H9 (cell line): ENCODE data around the gene TRIM28. TPM values are rescaled to one million over a fixed set of nuclear protein-coding genes. Genes with fewer than 3 reads are reported as not detected.
A peak's percentile ranks its signal among the peaks of the same experiment; 100 is the strongest.

ENCODE experiments used
- DNase-seq: peaks from one replicate; pipeline ENCODE4 v3.0.0-alpha.2; 2017
- H2AFZ ChIP-seq: one replicate; pipeline ENCODE4 v1.6.1; 2013; ENCODE audit warnings: mild to moderate bottlenecking, low read length, control low read depth, moderate library complexity
- H2AK5ac ChIP-seq: 2 replicates; pipeline ENCODE4 v1.6.1; 2013; ENCODE audit warnings: low read length, control low read depth, mixed read lengths; ENCODE audit not compliant: insufficient read length
- H2BK120ac ChIP-seq: one replicate; pipeline ENCODE4 v1.6.1; 2013; ENCODE audit warnings: low read depth, mild to moderate bottlenecking, low read length, control low read depth, inconsistent platforms; ENCODE audit not compliant: poor library complexity, severe bottlenecking
- H2BK12ac ChIP-seq: 2 replicates; pipeline ENCODE4 v1.6.1; 2013; ENCODE audit warnings: low read length, control low read depth, mixed read lengths, low read depth; ENCODE audit not compliant: insufficient read length
- H2BK15ac ChIP-seq: 2 replicates; pipeline ENCODE4 v1.6.1; 2013; ENCODE audit warnings: low read depth, low read length, control low read depth
- H2BK20ac ChIP-seq: one replicate; pipeline ENCODE4 v1.6.1; 2013; ENCODE audit warnings: low read depth, mild to moderate bottlenecking, low read length, control low read depth, inconsistent platforms; ENCODE audit not compliant: poor library complexity, severe bottlenecking
- H2BK5ac ChIP-seq: 2 replicates; pipeline ENCODE4 v1.6.1; 2013; ENCODE audit warnings: low read length, control low read depth, mixed read lengths; ENCODE audit not compliant: insufficient read length
- H3K14ac ChIP-seq: 2 replicates; pipeline ENCODE4 v1.6.1; 2013; ENCODE audit warnings: low read length, control low read depth; ENCODE audit not compliant: insufficient read depth
- H3K18ac ChIP-seq: 2 replicates; pipeline ENCODE4 v1.6.1; 2013; ENCODE audit warnings: low read depth, mild to moderate bottlenecking, mixed read lengths, low read length, control low read depth; ENCODE audit not compliant: insufficient read length
- H3K23ac ChIP-seq: 2 replicates; pipeline ENCODE4 v1.6.1; 2013; ENCODE audit warnings: low read length, control low read depth, mixed read lengths, low read depth; ENCODE audit not compliant: insufficient read length
- H3K23me2 ChIP-seq: 2 replicates; pipeline ENCODE4 v1.6.1; 2013; ENCODE audit warnings: low read depth, mild to moderate bottlenecking, mixed read lengths, low read length, control low read depth; ENCODE audit not compliant: insufficient read length, poor library complexity, severe bottlenecking
- H3K27ac ChIP-seq: 2 replicates; pipeline ENCODE4 v1.5.1; 2013; ENCODE audit warnings: low read length, control low read depth, mixed read lengths, low read depth; ENCODE audit not compliant: insufficient read length
- H3K27me3 ChIP-seq: 2 replicates; pipeline ENCODE4 v1.6.1; 2013; ENCODE audit warnings: low read length, control low read depth, inconsistent platforms; ENCODE audit not compliant: insufficient read depth
- H3K4ac ChIP-seq: 2 replicates; pipeline ENCODE4 v1.6.1; 2013; ENCODE audit warnings: low read depth, mild to moderate bottlenecking, control low read depth, inconsistent platforms, low read length, moderate library complexity
- H3K4me1 ChIP-seq: 2 replicates; pipeline ENCODE4 v1.6.1; 2013; ENCODE audit warnings: low read length, control low read depth, inconsistent platforms; ENCODE audit not compliant: insufficient read depth
- H3K4me2 ChIP-seq: 2 replicates; pipeline ENCODE4 v1.6.1; 2013; ENCODE audit warnings: low read length, control low read depth, mixed read lengths; ENCODE audit not compliant: insufficient read length, insufficient read depth
- H3K56ac ChIP-seq: 2 replicates; pipeline ENCODE4 v1.6.1; 2013; ENCODE audit warnings: low read depth, mild to moderate bottlenecking, mixed read lengths, low read length, control low read depth; ENCODE audit not compliant: insufficient read length
- H3K79me1 ChIP-seq: 2 replicates; pipeline ENCODE4 v1.6.1; 2013; ENCODE audit warnings: low read depth, mild to moderate bottlenecking, moderate library complexity, low read length, control low read depth, inconsistent platforms; ENCODE audit not compliant: insufficient read depth, poor library complexity, severe bottlenecking
- H3K79me2 ChIP-seq: 2 replicates; pipeline ENCODE4 v1.6.1; 2013; ENCODE audit warnings: low read length, control low read depth, inconsistent platforms; ENCODE audit not compliant: insufficient read depth
- H3K9ac ChIP-seq: 2 replicates; pipeline ENCODE4 v1.6.1; 2013; ENCODE audit warnings: low read length, control low read depth, mixed read lengths; ENCODE audit not compliant: insufficient read length; ENCODE audit errors: extremely low read depth
- H3K9me3 ChIP-seq: one replicate; pipeline ENCODE4 v1.6.1; 2013; ENCODE audit warnings: low read depth, low read length, inconsistent platforms; ENCODE audit not compliant: control insufficient read depth
- H3T11ph ChIP-seq: one replicate; pipeline ENCODE4 v1.6.1; 2013; ENCODE audit warnings: mild to moderate bottlenecking, low read length, control low read depth, inconsistent platforms
- H4K20me1 ChIP-seq: one replicate; pipeline ENCODE4 v1.6.1; 2013; ENCODE audit not compliant: control insufficient read depth, insufficient read length, insufficient read depth
- H4K5ac ChIP-seq: 2 replicates; pipeline ENCODE4 v1.6.1; 2013; ENCODE audit warnings: low read depth, mild to moderate bottlenecking, mixed read lengths, low read length, control low read depth; ENCODE audit not compliant: insufficient read length
- H4K8ac ChIP-seq: replicated peaks from 2 replicates; pipeline ENCODE4 v1.6.1; 2013; ENCODE audit warnings: low read length, control low read depth, mixed read lengths, low read depth; ENCODE audit not compliant: insufficient read length
- H4K91ac ChIP-seq: 2 replicates; pipeline ENCODE4 v1.6.1; 2013; ENCODE audit warnings: low read depth, mild to moderate bottlenecking, moderate library complexity, mixed read lengths, low read length, control low read depth; ENCODE audit not compliant: insufficient read length
- H3K27ac Mint-ChIP-seq, 3 experiments: 2 replicates in 2 of 3; 3 replicates in 1 of 3; pipeline ENCODE4 v1.8.0; 2020 to 2021; ENCODE audit warnings: mixed read lengths in 3 of 3, mild to moderate bottlenecking in 1 of 3, moderate library complexity in 1 of 3
- H3K27me3 Mint-ChIP-seq: 2 replicates; pipeline ENCODE4 v1.8.0; 2021; ENCODE audit warnings: low read depth, mild to moderate bottlenecking, moderate library complexity, mixed read lengths
- H3K36me3 Mint-ChIP-seq, 3 experiments: 2 replicates in 2 of 3; 3 replicates in 1 of 3; pipeline ENCODE4 v1.8.0; 2020 to 2021; ENCODE audit warnings: low read depth in 3 of 3, mixed read lengths in 3 of 3; ENCODE audit not compliant: insufficient read depth in 1 of 3
- H3K4me1 Mint-ChIP-seq, 2 experiments: 2 replicates each; pipeline ENCODE4 v1.8.0; 2020; ENCODE audit warnings: mixed read lengths in 2 of 2
- H3K4me3 Mint-ChIP-seq, 2 experiments: 2 replicates in 1 of 2; 3 replicates in 1 of 2; pipeline ENCODE4 v1.8.0; 2020 to 2021; ENCODE audit warnings: mild to moderate bottlenecking in 2 of 2, mixed read lengths in 2 of 2, moderate library complexity in 1 of 2
- H3K9me3 Mint-ChIP-seq, 2 experiments: 2 replicates in 1 of 2; 3 replicates in 1 of 2; pipeline ENCODE4 v1.8.0; 2020; ENCODE audit warnings: mild to moderate bottlenecking in 2 of 2, mixed read lengths in 2 of 2, moderate library complexity in 1 of 2
- CTCF ChIP-seq: fragments of 200-600 bp; sonication (generic); conservative IDR thresholded peaks from 3 replicates; pipeline ENCODE4 v1.8.0; 2021; ENCODE audit warnings: antibody characterized with exemption, mild to moderate bottlenecking
- WGBS: extraction: QIAGEN DNeasy Blood & Tissue Kit; methylation state at CpG from one replicate; pipeline ENCODE4 v1.1.7; 2013; ENCODE audit warnings: missing lambda C conversion rate, low lambda C conversion rate, mixed read lengths; ENCODE audit not compliant: insufficient read length; ENCODE audit errors: extremely low coverage; 5-methylcytosine and 5-hydroxymethylcytosine counted together
- total RNA-seq: library from RNA; stranded (reverse); gene quantifications from 2 replicates; pipeline ENCODE4 v1.2.1, GENCODE V29; 2021

The TRIM28 gene
- total RNA-seq, 1 experiment from 2014 or later = 1,084 TPM

DNA sequence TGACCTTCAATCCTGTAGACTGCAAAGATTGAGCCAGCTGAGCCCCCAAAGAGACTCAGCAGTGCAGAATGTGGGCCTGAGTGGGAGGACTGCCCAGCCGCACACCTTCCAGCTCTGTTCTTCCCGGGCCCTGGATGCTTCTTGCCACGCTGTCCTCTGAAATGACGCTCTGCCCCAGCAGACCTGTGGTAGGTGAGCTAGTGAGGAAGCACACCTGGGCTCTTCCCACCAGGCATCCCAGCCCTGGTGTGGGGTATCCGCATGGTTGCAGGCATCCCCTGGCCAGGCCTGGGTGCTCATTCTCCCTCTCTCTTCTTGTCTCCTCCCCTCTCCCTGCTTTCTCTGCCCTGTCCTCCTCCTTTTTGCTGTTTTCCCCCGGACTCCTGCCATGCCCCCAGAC lies 39.1 kb downstream of the TRIM28 start:
- TF ChIP-seq CTCF = no peak
- H3T11ph ChIP-seq = no peak overlapping the region
- H3K27ac ChIP-seq = no peak overlapping the region
- H3K79me1 ChIP-seq = no peaks in the 10 kb centered on the region
- H2BK15ac ChIP-seq = no peak overlapping the region
- no peak overlapping the region for H3K9ac ChIP-seq
- no peak overlapping the region for H4K91ac ChIP-seq
- no peak overlapping the region for H3K23ac ChIP-seq
- H3K9me3 ChIP-seq = no peaks in the 10 kb centered on the region
- no peaks in the 10 kb centered on the region for H4K20me1 ChIP-seq
- H3K4me1 Mint-ChIP-seq = peaks cover 6 to 9% of the 10 kb centered on the region in 2 experiments
- peaks cover 13 to 19% (median 14%) of the 10 kb centered on the region in 3 experiments for H3K36me3 Mint-ChIP-seq
- H2BK5ac ChIP-seq = no peak overlapping the region
- peak; percentile 17 for DNase-seq
- no peaks in the 10 kb centered on the region for H3K23me2 ChIP-seq
- no peak overlapping the region for H2BK12ac ChIP-seq
- no peak overlapping the region for H3K18ac ChIP-seq
- no peak overlapping the region for H2BK120ac ChIP-seq
- no peaks in the 10 kb centered on the region for H3K4me1 ChIP-seq
- no peak overlapping the region for H2AK5ac ChIP-seq
- H2AFZ ChIP-seq = no peak overlapping the region
- H3K27ac Mint-ChIP-seq = no peak overlapping the region
- H3K56ac ChIP-seq = no peak overlapping the region
- no CpG with 5 or more reads among the region's 6 CpGs for WGBS
- no peaks in the 10 kb centered on the region for H3K27me3 Mint-ChIP-seq
- H4K5ac ChIP-seq = no peak overlapping the region
- H3K9me3 Mint-ChIP-seq = no peaks in the 10 kb centered on the region
- no peak overlapping the region for H4K8ac ChIP-seq
- no peaks in the 10 kb centered on the region for H3K79me2 ChIP-seq
- no peaks in the 10 kb centered on the region for H3K27me3 ChIP-seq
- H3K14ac ChIP-seq = no peak overlapping the region
- no peak overlapping the region for H3K4me3 Mint-ChIP-seq
- no peak overlapping the region for H3K4ac ChIP-seq
- H3K4me2 ChIP-seq = no peak overlapping the region
- H2BK20ac ChIP-seq = no peak overlapping the region
